Adrenal gland (tissue), 12 donors: Measurements from ENCODE around the gene BCAS3. TPM values are rescaled to one million over a fixed set of nuclear protein-coding genes. Genes with fewer than 3 reads are reported as not detected.

Experiments
- DNase-seq, 7 donors: peaks; one replicate each; pipeline ENCODE4 v3.0.0-alpha.2; 2019 to 2020
- H3K27ac ChIP-seq, 5 donors: fragments of 200-600 bp; sonication (generic) in 4 of 5; 1 replicate in 3 of 5; 2 replicates in 2 of 5; pipeline versions ENCODE4 v1.5.1 to v1.8.0; 2016 to 2020; ENCODE audit warnings: mild to moderate bottlenecking in 1 of 5
- H3K27me3 ChIP-seq: fragments of 200-600 bp; 2 replicates; pipeline ENCODE4 v1.8.0; 2021
- H3K36me3 ChIP-seq, 2 donors: fragments of 200-600 bp; replicated peaks in 1 of 2; 1 replicate in 1 of 2; 2 replicates in 1 of 2; pipeline versions ENCODE4 v1.5.1 to v1.8.0; 2018 to 2022
- H3K4me1 ChIP-seq, 2 donors: fragments of 200-600 bp; replicated peaks in 1 of 2; 1 replicate in 1 of 2; 2 replicates in 1 of 2; pipeline versions ENCODE4 v1.5.1 to v1.8.0; 2018 to 2021
- H3K4me3 ChIP-seq, 4 donors: fragments of 200-600 bp; sonication (generic) in 3 of 4; one replicate each; pipeline ENCODE4 v1.5.1; 2016 to 2018
- H3K9me3 ChIP-seq, 3 donors: fragments of 200-600 bp; sonication (generic) in 1 of 3; replicated peaks in 1 of 3; 1 replicate in 2 of 3; 2 replicates in 1 of 3; pipeline versions ENCODE4 v1.5.1 to v1.8.0; 2016 to 2021
- CTCF ChIP-seq, 6 experiments: fragments of 450-650 bp in 4 of 6; fragments of 200-600 bp in 2 of 6; sonication (generic) in 1 of 6; IDR thresholded peaks; 1 replicate in 5 of 6; 2 replicates in 1 of 6; pipeline versions ENCODE4 v1.5.1 to v1.8.0; 2016 to 2021; ENCODE audit warnings: antibody characterized with exemption in 6 of 6, mild to moderate bottlenecking in 2 of 6, moderate library complexity in 1 of 6
- POLR2A ChIP-seq, 2 donors: fragments of 450-650 bp; IDR thresholded peaks; one replicate each; pipeline ENCODE4 v1.6.1; 2017; ENCODE audit warnings: antibody characterized with exemption in 2 of 2, mild to moderate bottlenecking in 2 of 2, moderate library complexity in 1 of 2
- WGBS, 4 donors: extraction: QIAGEN DNeasy Blood & Tissue Kit in 2 of 4; methylation state at CpG; one replicate each; pipeline versions ENCODE4 v1.1.5 to v1.1.7; 2013 to 2017; 5-methylcytosine and 5-hydroxymethylcytosine counted together
- intact Hi-C, 2 donors: fragments of 100-400 bp; cut with DNase I; formaldehyde crosslinking; loops; one replicate each; pipeline versions ENCODE4 v1.14.1 to v1.15.0; 2022 to 2023
- polyA plus RNA-seq, 3 donors: library from polyadenylated mRNA; stranded (reverse); fragments of 200-250 nt in 2 of 3; fragments of 350-450 nt in 1 of 3; fragmentation: Illumina TruSeq in 1 of 3; extraction: RNeasy Lipid Tissue Mini Kit (QIAGEN cat#74804) in 1 of 3; gene quantifications; one replicate each; pipeline ENCODE4 v1.2.3, GENCODE V29; 2013 to 2014
- total RNA-seq, 9 donors: library from RNA; depleted of rRNA in 4 of 9; stranded (reverse); fragments of >200 nt in 4 of 9; fragments of 120-200 nt in 1 of 9; fragmentation: NEBNext Ultra II Directional in 1 of 9; extraction: Animal tissue kit (Norgen Biotek cat#: 25700) in 1 of 9; gene quantifications; one replicate each; pipeline versions ENCODE4 v1.1.0 to v1.2.4, GENCODE V29; 2013 to 2023
- donor health status: healthy with polysubstance abuse.
- donor health status: Bipolar disorder and iron deficiency.
- donor health status: DM: yes; HTN: yes; CAD: no.
- donor health status: DM: no; HTN: no; CAD: no.
- donor health status: DM: no; HTN: no; CAD: no.
- donor health status: DM: yes; HTN: yes; CAD: no.

Gene BCAS3
- total and polyA plus RNA-seq, 12 donors, result 9.4 to 105 (median 29.0) TPM

GRCh38 chr17:60656499-60656898 lies 21.2 kb upstream of the BCAS3 start:
- whole genome bisulfite sequencing, 4 donors, result 93 to 97% (median 97%) methylated on average over 5 of the region's 5 CpGs
- intact Hi-C loops, result no loop called here
- peaks cover 0 to 12% of the 10 kb centered on the region in 2 donors for H3K36me3 ChIP-seq
- peaks cover 0 to 2% of the 10 kb centered on the region in 2 donors for H3K4me1 ChIP-seq
- H3K27me3 ChIP-seq, result no peaks in the 10 kb centered on the region
- no peak for DNase-seq
- H3K9me3 ChIP-seq, result no peaks in the 10 kb centered on the region
- TF ChIP-seq CTCF (IDR thresholded peaks at IDR 0.05) (no peak), POLR2A (IDR thresholded peaks at IDR 0.05) (no peak)
- no peak overlapping the region for H3K27ac ChIP-seq
- H3K4me3 ChIP-seq, result no peak overlapping the region

GRCh38 chr17:60659156-60659555 lies 18.5 kb upstream of the BCAS3 start:
- no peak overlapping the region for H3K4me3 ChIP-seq
- H3K9me3 ChIP-seq, result no peaks in the 10 kb centered on the region
- H3K4me1 ChIP-seq, result no peaks in the 10 kb centered on the region
- no peak for DNase-seq
- no peak overlapping the region for H3K27ac ChIP-seq
- intact Hi-C loops, result no loop called here
- H3K36me3 ChIP-seq, result peaks cover 0 to 12% of the 10 kb centered on the region in 2 donors
- no peaks in the 10 kb centered on the region for H3K27me3 ChIP-seq
- WGBS, 4 donors, result 66 to 79% (median 77%) methylated on average over 1 of the region's 1 CpG
- TF ChIP-seq CTCF (IDR thresholded peaks at IDR 0.05), result no peak

- Histone ChIP-seq H3K27me3 (no peaks in the 10 kb centered on the region), H3K4me1 (no peaks in the 10 kb centered on the region), H3K4me3 (no peak overlapping the region), H3K27ac (no peak overlapping the region), H3K36me3 (peaks cover 0 to 12% of the 10 kb centered on the region in 2 donors), H3K9me3 (no peaks in the 10 kb centered on the region)
- intact Hi-C loops, result no loop called here
- TF ChIP-seq POLR2A (IDR thresholded peaks at IDR 0.05) (no peak), CTCF (IDR thresholded peaks at IDR 0.05) (no peak)
- no peak for DNase-seq
- WGBS, 4 donors, result 95 to 100% (median 96%) methylated on average over 2 of the region's 2 CpGs
These were observed 16.2 kb upstream of the BCAS3 start for GRCh38 chr17:60661489-60661888.

GRCh38 chr17:60664022-60664421 lies 13.6 kb upstream of the BCAS3 start:
- Histone ChIP-seq H3K36me3 (no peaks in the 10 kb centered on the region), H3K4me1 (no peaks in the 10 kb centered on the region), H3K4me3 (no peak overlapping the region), H3K9me3 (no peaks in the 10 kb centered on the region), H3K27me3 (no peaks in the 10 kb centered on the region), H3K27ac (no peak overlapping the region)
- WGBS, 4 donors, result 82 to 83% (median 82%) methylated on average over 1 of the region's 1 CpG
- TF ChIP-seq POLR2A (IDR thresholded peaks at IDR 0.05), result no peak
- TF ChIP-seq CTCF (IDR thresholded peaks at IDR 0.05), result no peak
- DNase-seq, result no peak
- intact Hi-C loops, result no loop called here
